GOT3 (cell line): ENCODE data around the gene TMEM53.

Experiments used
- DNase-seq: peaks from one replicate; lab custom pipeline; 2025; ENCODE audit warnings: mixed read lengths; lab: John Stamatoyannopoulos, UW

The TMEM53 gene

GRCh38 chr1:44628962-44629756, 45.1 kb downstream of the TMEM53 start:
- no peak for DNase-seq

- no peak for DNase-seq
These were observed 48.9 kb downstream of the TMEM53 start for GRCh38 chr1:44625348-44625747.

- DNase-seq = no peak
These were observed 49.9 kb downstream of the TMEM53 start for GRCh38 chr1:44624268-44624901.

GRCh38 chr1:44621841-44622286, 52.4 kb downstream of the TMEM53 start:
- DNase-seq = no peak

- DNase-seq = no peak
These were observed 54.2 kb downstream of the TMEM53 start for GRCh38 chr1:44620072-44620471.

- no peak for DNase-seq
These were observed 54.9 kb downstream of the TMEM53 start for GRCh38 chr1:44619261-44619900.

GRCh38 chr1:44617703-44618029, 56.6 kb downstream of the TMEM53 start:
- no peak for DNase-seq

- no peak for DNase-seq
These were observed 57.1 kb downstream of the TMEM53 start for GRCh38 chr1:44616991-44617702.

- no peak for DNase-seq
These were observed 57.8 kb downstream of the TMEM53 start for GRCh38 chr1:44616284-44616990.

- no peak for DNase-seq
These were observed 60.3 kb downstream of the TMEM53 start for GRCh38 chr1:44613941-44614340.

GRCh38 chr1:44611866-44612265, 62.4 kb downstream of the TMEM53 start:
- DNase-seq = no peak

- no peak for DNase-seq
These were observed 62.9 kb downstream of the TMEM53 start for GRCh38 chr1:44611419-44611818.

GRCh38 chr1:44610527-44611148, 63.6 kb downstream of the TMEM53 start:
- no peak for DNase-seq

GRCh38 chr1:44609768-44610526, 64.3 kb downstream of the TMEM53 start:
- DNase-seq = no peak

GRCh38 chr1:44609412-44609767, 64.9 kb downstream of the TMEM53 start:
- no peak for DNase-seq

- DNase-seq = no peak
These were observed 66.1 kb downstream of the TMEM53 start for GRCh38 chr1:44608141-44608540.

GRCh38 chr1:44606701-44607281, 67.5 kb downstream of the TMEM53 start:
- no peak for DNase-seq

GRCh38 chr1:44605914-44606615, 68.2 kb downstream of the TMEM53 start:
- no peak for DNase-seq

GRCh38 chr1:44604157-44604955, 69.9 kb downstream of the TMEM53 start:
- no peak for DNase-seq
